K562 (cell line): ENCODE results near the gene OLAH. TPM values are rescaled to one million over a fixed set of nuclear protein-coding genes. Genes with fewer than 3 reads are reported as not detected.

ENCODE experiments used
- COPS2 ChIP-seq: fragments of 450-650 bp; conservative IDR thresholded peaks from 2 replicates; pipeline ENCODE4 v1.6.1; 2016; ENCODE audit warnings: mild to moderate bottlenecking, moderate library complexity
- LEF1 ChIP-seq: fragments of 450-650 bp; IDR thresholded peaks from 2 replicates; pipeline ENCODE4 v1.6.1; 2016; ENCODE audit warnings: mild to moderate bottlenecking
- NCOA1 ChIP-seq: fragments of 450-650 bp; IDR thresholded peaks from 2 replicates; pipeline ENCODE4 v1.6.1; 2016; ENCODE audit warnings: low read depth
- NELFE ChIP-seq: IDR thresholded peaks from 2 replicates; pipeline ENCODE4 v1.6.1; 2011; ENCODE audit warnings: mild to moderate bottlenecking; ENCODE audit not compliant: insufficient read depth, insufficient read length
- NR2C1 ChIP-seq, 2 experiments: fragments of 450-650 bp; IDR thresholded peaks; 2 replicates each; pipeline ENCODE4 v1.6.1; 2017; ENCODE audit warnings: mild to moderate bottlenecking in 2 of 2, antibody characterized with exemption in 1 of 2, inconsistent platforms in 1 of 2, missing compliant biosample characterization in 1 of 2, missing genetic modification characterization in 1 of 2
- POLR2A ChIP-seq: fragments of 450-650 bp; conservative IDR thresholded peaks from 2 replicates; pipeline ENCODE4 v1.6.1; 2016
- POLR3A ChIP-seq: IDR thresholded peaks from 2 replicates; pipeline ENCODE4 v1.6.1; 2011; ENCODE audit warnings: borderline replicate concordance, mild to moderate bottlenecking, moderate library complexity; ENCODE audit not compliant: insufficient read length, insufficient read depth; ENCODE audit errors: extremely low read depth
- RAD21 ChIP-seq, 2 experiments: fragments of 250-450 bp in 1 of 2; fragments of 450-650 bp in 1 of 2; sonication (Bioruptor Pico) in 1 of 2; formaldehyde crosslinking in 1 of 2; IDR thresholded peaks in 1 of 2; conservative IDR thresholded peaks in 1 of 2; 2 replicates each; pipeline versions ENCODE4 v1.4.0 to v1.8.0; 2020 to 2022; ENCODE audit warnings: mild to moderate bottlenecking in 2 of 2, moderate library complexity in 1 of 2
- RBM22 ChIP-seq: fragments of 200-400 bp; formaldehyde crosslinking; IDR thresholded peaks from 2 replicates; pipeline ENCODE4 v1.6.1; 2018; ENCODE audit warnings: low read length, low read depth; ENCODE audit not compliant: poor library complexity, severe bottlenecking
- SAFB ChIP-seq: fragments of 200-400 bp; formaldehyde crosslinking; IDR thresholded peaks from 2 replicates; pipeline ENCODE4 v1.6.1; 2017; ENCODE audit warnings: low read depth, low read length, borderline replicate concordance
- SAP30 ChIP-seq: fragments of 200-600 bp; sonication (generic); IDR thresholded peaks from 2 replicates; pipeline ENCODE4 v1.6.1; 2012; ENCODE audit warnings: borderline replicate concordance, low read depth, mild to moderate bottlenecking, moderate library complexity, low read length, control low read depth, inconsistent platforms; ENCODE audit not compliant: insufficient read depth, poor library complexity, severe bottlenecking
- SETDB1 ChIP-seq: IDR thresholded peaks from one replicate; pipeline ENCODE4 v1.6.1; 2012; ENCODE audit warnings: low read length, control low read depth, inconsistent platforms
- SMARCE1 ChIP-seq: fragments of 450-650 bp; IDR thresholded peaks from 2 replicates; pipeline ENCODE4 v1.7.1; 2016; ENCODE audit warnings: mild to moderate bottlenecking
- SRSF3 ChIP-seq: fragments of 200-400 bp; formaldehyde crosslinking; IDR thresholded peaks from 2 replicates; pipeline ENCODE4 v1.6.1; 2016; ENCODE audit warnings: mild to moderate bottlenecking, low read length, moderate library complexity; ENCODE audit not compliant: insufficient read depth
- STAG1 ChIP-seq: sonication (generic); formaldehyde crosslinking; IDR thresholded peaks from 2 replicates; pipeline ENCODE4 v1.5.0; 2020; ENCODE audit warnings: missing genetic modification reagents, borderline replicate concordance
- TARDBP ChIP-seq: fragments of 450-650 bp; IDR thresholded peaks from 2 replicates; pipeline ENCODE4 v1.6.1; 2016
- ZFX ChIP-seq: sonication (generic); formaldehyde crosslinking; IDR thresholded peaks from 2 replicates; pipeline ENCODE4 v1.8.0; 2022; ENCODE audit warnings: mild to moderate bottlenecking, missing genetic modification reagents, moderate library complexity
- ZNF143 ChIP-seq: sonication (generic); formaldehyde crosslinking; IDR thresholded peaks from 2 replicates; pipeline ENCODE4 v1.9.0; 2022; ENCODE audit warnings: mild to moderate bottlenecking, missing genetic modification reagents
- ZNF263 ChIP-seq: sonication (generic); formaldehyde crosslinking; IDR thresholded peaks from 2 replicates; pipeline ENCODE4 v1.8.0; 2022; ENCODE audit warnings: mild to moderate bottlenecking, missing genetic modification reagents, borderline replicate concordance
- ZNF668 ChIP-seq: fragments of 250-450 bp; sonication (Bioruptor Pico); IDR thresholded peaks from 2 replicates; pipeline ENCODE4 v1.8.0; 2022; ENCODE audit warnings: mild to moderate bottlenecking, inconsistent platforms
- polyA plus RNA-seq, 8 experiments: library from polyadenylated mRNA; depleted of rRNA in 4 of 8; stranded (reverse) in 5 of 8; unstranded in 3 of 8; fragments of >200 nt; fragmentation: Nextera tagmentation in 2 of 8; fragmentation: Illumina TruSeq in 1 of 8; extraction: Ambion mirVana in 2 of 8; extraction: Trizol in 1 of 8; gene quantifications; 2 replicates each; pipeline versions ENCODE4 v1.2.1 to v1.2.3, GENCODE V29; 2011 to 2014; ENCODE audit warnings: inconsistent platforms in 1 of 8, missing spikeins in 1 of 8
- total RNA-seq, 7 experiments: library from RNA; depleted of rRNA in 6 of 7; stranded (reverse); fragments of >200 nt in 6 of 7; fragmentation: Illumina TruSeq in 2 of 7; extraction: Trizol in 2 of 7; gene quantifications; 2 replicates each; pipeline versions ENCODE4 v1.2.1 to v1.2.3, GENCODE V29; 2011 to 2021; ENCODE audit warnings: low replicate concordance in 1 of 7
- TF ChIP-seq, protein P1 (sequence below): sonication (generic); formaldehyde crosslinking; IDR thresholded peaks from 2 replicates; pipeline ENCODE4 v1.8.0; 2022; ENCODE audit warnings: mild to moderate bottlenecking, low read depth, missing genetic modification reagents
- TF ChIP-seq, protein P2 (sequence below): fragments of 450-650 bp; IDR thresholded peaks from 2 replicates; pipeline ENCODE4 v1.6.1; 2016; ENCODE audit warnings: borderline replicate concordance
- TF ChIP-seq, protein P3 (sequence below), 2 experiments: fragments of 450-650 bp; IDR thresholded peaks; 2 replicates each; pipeline ENCODE4 v1.6.1; 2018; ENCODE audit warnings: mild to moderate bottlenecking in 2 of 2, low read depth in 1 of 2; ENCODE audit not compliant: partially characterized antibody in 2 of 2

OLAH gene
- total and polyA plus RNA-seq, 9 of the 15 experiments (the other 6 are each of a cell fraction or from before 2014, with no cell fraction given), result 0.11 to 0.45 (median 0.18) TPM; not detected in 3

DNA sequence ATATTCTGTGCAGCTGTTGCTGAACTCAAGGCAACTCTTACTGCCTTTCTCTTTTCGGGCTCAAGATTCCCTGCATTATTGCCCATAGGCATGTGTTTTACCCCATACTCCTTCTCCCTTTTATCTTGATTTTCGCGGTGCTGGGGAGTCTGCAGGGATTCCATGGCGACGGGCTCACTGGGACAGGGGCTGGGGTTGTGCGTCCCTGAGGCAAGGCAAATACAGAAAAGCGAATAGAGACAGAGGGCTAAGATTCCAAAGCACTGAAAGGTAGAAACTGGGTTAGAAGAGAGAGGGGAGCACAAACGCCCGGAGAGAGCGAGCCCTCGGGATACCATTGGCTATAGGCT lies 52.9 kb downstream of the OLAH start (continued):
- TF ChIP-seq LEF1, result no peak
- TF ChIP-seq, protein P1, sequence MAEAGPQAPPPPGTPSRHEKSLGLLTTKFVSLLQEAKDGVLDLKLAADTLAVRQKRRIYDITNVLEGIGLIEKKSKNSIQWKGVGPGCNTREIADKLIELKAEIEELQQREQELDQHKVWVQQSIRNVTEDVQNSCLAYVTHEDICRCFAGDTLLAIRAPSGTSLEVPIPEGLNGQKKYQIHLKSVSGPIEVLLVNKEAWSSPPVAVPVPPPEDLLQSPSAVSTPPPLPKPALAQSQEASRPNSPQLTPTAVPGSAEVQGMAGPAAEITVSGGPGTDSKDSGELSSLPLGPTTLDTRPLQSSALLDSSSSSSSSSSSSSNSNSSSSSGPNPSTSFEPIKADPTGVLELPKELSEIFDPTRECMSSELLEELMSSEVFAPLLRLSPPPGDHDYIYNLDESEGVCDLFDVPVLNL, result no peak
- TF ChIP-seq NR2C1 (IDR thresholded peaks at IDR 0.05), result no peak
- TF ChIP-seq NR2C1 (tag; IDR thresholded peaks at IDR 0.05), result no peak
- TF ChIP-seq, protein P2, sequence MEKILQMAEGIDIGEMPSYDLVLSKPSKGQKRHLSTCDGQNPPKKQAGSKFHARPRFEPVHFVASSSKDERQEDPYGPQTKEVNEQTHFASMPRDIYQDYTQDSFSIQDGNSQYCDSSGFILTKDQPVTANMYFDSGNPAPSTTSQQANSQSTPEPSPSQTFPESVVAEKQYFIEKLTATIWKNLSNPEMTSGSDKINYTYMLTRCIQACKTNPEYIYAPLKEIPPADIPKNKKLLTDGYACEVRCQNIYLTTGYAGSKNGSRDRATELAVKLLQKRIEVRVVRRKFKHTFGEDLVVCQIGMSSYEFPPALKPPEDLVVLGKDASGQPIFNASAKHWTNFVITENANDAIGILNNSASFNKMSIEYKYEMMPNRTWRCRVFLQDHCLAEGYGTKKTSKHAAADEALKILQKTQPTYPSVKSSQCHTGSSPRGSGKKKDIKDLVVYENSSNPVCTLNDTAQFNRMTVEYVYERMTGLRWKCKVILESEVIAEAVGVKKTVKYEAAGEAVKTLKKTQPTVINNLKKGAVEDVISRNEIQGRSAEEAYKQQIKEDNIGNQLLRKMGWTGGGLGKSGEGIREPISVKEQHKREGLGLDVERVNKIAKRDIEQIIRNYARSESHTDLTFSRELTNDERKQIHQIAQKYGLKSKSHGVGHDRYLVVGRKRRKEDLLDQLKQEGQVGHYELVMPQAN, result peak; percentile 80
- TF ChIP-seq NCOA1, result no peak
- TF ChIP-seq TARDBP, result 0 out of 2 replicates have a peak, but pooled peaks have one; percentile 25
- no peak for TF ChIP-seq SAFB
- TF ChIP-seq SETDB1, result no peak
- TF ChIP-seq SMARCE1, result no peak
- TF ChIP-seq ZNF263 (CRISPR knock-in tag), result no peak
- TF ChIP-seq ZNF668 (CRISPR knock-in tag), result no peak
- no peak for TF ChIP-seq SRSF3
- TF ChIP-seq RBM22, result no peak
- no peak for TF ChIP-seq POLR2A
- TF ChIP-seq ZFX (CRISPR knock-in tag), result no peak
- TF ChIP-seq POLR3A, result no peak
- TF ChIP-seq NELFE, result no peak
- TF ChIP-seq, protein P3, sequence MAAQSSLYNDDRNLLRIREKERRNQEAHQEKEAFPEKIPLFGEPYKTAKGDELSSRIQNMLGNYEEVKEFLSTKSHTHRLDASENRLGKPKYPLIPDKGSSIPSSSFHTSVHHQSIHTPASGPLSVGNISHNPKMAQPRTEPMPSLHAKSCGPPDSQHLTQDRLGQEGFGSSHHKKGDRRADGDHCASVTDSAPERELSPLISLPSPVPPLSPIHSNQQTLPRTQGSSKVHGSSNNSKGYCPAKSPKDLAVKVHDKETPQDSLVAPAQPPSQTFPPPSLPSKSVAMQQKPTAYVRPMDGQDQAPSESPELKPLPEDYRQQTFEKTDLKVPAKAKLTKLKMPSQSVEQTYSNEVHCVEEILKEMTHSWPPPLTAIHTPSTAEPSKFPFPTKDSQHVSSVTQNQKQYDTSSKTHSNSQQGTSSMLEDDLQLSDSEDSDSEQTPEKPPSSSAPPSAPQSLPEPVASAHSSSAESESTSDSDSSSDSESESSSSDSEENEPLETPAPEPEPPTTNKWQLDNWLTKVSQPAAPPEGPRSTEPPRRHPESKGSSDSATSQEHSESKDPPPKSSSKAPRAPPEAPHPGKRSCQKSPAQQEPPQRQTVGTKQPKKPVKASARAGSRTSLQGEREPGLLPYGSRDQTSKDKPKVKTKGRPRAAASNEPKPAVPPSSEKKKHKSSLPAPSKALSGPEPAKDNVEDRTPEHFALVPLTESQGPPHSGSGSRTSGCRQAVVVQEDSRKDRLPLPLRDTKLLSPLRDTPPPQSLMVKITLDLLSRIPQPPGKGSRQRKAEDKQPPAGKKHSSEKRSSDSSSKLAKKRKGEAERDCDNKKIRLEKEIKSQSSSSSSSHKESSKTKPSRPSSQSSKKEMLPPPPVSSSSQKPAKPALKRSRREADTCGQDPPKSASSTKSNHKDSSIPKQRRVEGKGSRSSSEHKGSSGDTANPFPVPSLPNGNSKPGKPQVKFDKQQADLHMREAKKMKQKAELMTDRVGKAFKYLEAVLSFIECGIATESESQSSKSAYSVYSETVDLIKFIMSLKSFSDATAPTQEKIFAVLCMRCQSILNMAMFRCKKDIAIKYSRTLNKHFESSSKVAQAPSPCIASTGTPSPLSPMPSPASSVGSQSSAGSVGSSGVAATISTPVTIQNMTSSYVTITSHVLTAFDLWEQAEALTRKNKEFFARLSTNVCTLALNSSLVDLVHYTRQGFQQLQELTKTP (IDR thresholded peaks at IDR 0.05; ENCODE audit: low read depth in 1 of 2, partially characterized antibody in 2 of 2), result no peak
- peak; percentile 42 for TF ChIP-seq SAP30
- TF ChIP-seq STAG1 (CRISPR knock-in tag), result no peak
- no peak for TF ChIP-seq COPS2
- TF ChIP-seq ZNF143 (CRISPR knock-in tag), result no peak
- no peak for TF ChIP-seq RAD21 (CRISPR knock-in tag; conservative IDR thresholded peaks at IDR 0.05 in 1 of 2, IDR thresholded peaks at IDR 0.05 in 1 of 2)
